ENCODE results near the gene MAP4K3.
"Not testable (repeated sequence)": the region's sequence is repeated elsewhere in the genome, so short reads cannot be mapped to it uniquely, and the experiment has no call there.

DNA sequence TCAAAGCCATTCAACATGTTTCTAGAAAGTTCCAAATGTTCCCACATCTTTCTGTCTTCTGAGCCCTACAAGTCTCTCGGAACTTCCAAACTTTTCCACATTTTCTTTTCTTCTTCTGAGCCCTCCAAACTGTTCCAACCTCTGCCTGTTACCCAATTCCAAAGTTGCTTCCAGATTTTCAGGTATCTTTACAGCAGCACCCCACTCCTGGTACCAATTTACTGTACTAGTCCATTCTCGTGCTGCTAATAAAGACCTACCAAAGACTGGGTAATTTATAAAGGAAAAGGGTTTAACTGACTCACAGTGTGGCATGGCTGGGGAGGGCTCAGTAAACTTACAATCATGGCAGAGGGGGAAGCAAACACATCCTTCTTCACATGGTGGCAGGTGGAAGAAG is 76.7 kb downstream of the MAP4K3 start:
- TF ChIP-seq EZH2 (IDR thresholded peaks at IDR 0.05); POLR2AphosphoS5 (IDR thresholded peaks at IDR 0.05; ENCODE audit: borderline replicate concordance, low read depth, low read length): not testable (repeated sequence)

All from SK-N-MC (cell line).